NCI-H510A treated with DMSO at 0.1 percent for 48 hours (cell line): Measurements from ENCODE around the gene HES7.
A peak's percentile ranks its signal among the peaks of the same experiment; 100 is the strongest.
"Not testable (repeated sequence)": the region's sequence is repeated elsewhere in the genome, so short reads cannot be mapped to it uniquely, and the experiment has no call there.

Experiments
- DNase-seq: peaks from one replicate; lab custom pipeline; 2025; lab: John Stamatoyannopoulos, UW

The HES7 gene

DNA sequence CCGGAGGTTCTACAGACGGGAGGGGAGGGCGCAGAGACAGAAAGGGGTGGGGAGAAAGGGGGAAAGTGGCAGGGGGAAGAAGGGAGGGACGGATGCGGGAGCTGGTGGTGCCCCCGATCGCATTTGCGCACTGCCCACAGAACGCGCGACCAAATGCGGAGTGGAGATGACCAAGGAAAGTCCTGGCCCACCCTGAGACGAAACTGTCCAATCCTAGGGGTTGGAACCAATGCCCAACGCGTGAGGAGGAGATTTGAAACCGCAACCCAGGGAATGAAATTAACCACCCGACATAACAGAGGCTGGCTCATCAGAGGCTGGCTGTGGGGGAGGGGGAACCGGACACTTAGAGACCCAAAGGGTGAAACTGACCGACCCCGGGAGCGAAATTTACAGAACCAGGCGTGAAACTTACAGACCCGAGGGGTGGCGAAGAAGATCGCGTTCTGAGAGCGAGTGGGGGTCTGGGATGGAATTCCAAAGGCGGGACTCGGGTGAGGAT lies 1.4 kb downstream of the HES7 start:
- DNase-seq: no peak

DNA sequence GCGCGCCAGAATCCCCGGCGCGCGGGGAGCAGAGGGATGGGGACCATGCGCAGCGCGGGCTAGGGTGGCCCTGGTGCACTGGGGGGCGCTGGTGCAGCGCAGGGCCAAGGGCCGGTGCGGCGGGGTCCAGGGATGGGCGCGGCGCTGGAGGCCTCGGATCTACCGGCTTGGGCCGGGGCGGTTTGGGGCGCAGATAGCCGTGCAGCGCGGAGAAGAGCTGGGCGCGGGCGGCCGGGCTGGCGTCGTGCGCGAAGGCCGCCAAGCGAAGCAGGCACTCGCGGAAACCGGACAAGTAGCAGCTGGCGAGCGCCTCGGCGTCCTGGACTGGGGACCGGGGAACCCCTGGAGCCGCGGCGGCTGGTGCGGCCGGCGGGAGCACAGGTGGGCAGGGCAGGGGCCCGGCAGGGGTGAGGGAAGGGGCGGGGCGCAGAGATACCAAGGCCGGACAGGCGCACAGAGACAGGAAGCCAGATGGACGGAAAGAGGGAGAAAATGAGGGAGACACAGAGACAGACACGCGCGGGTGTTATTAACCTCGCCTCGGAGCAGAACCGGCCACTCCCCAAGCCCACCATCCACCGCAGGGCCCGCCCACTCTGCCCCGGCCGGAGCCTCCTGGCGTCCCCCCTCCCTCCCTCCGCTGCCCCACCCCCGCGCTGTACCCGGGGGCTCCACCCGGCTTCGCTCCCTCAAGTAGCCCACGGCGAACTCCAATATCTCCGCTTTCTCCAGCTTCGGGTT lies 2.1 kb downstream of the HES7 start:
- peak; percentile 69 for DNase-seq

DNA sequence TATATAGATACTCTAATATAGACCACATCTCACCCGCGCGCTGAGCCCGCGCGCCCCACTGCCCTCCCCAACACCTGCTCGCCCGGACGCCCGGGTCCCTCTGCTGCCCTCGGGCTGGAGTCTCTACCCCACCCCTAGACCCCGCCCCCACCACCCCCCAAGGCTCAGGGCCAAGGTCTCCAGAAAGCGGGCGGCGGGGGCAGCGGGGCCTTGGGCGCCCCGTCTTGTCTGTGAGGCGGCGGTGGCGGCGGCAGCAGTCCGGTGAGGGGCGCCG lies 2.6 kb downstream of the HES7 start:
- no peak for DNase-seq

DNA sequence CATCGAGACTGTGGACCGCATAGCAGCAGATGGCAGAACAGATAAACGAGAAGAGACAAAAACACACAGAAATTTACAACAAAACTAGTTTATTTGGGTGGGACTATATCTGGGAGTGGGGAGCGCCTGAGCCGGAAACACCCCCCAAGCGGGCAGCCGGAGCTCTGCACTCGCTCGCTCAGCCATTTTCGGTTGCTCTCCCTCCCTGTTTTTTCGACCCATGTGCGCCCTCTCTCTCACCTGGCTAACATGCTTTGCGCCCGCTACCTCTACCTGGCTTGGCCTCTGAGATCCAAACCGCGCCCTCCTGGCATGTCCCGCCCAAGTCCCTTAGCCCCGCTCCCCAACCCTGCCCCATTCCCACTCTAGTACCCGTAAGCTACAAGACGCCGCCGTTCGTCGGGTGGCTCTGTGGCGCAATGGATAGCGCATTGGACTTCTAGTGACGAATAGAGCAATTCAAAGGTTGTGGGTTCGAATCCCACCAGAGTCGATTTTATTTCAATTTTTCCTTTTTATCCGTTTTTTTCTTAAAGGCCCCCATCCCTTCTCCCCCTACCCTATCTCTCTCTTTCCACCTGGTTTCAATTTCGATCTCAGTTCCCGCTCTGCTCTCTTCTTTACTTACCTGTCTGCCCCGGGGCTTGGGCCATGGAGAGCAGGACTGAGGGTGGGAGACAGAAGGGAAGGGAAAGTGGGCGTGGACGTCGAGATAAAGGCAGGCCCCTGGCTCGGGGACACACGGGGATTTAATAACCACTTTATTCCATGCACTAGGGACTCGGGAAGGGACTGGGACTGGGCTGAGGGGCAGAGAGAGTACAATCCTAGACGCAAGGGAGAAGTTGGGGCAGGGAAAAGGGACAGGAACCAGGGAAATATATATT lies 3.1 kb downstream of the HES7 start:
- DNase-seq: peak; percentile 68

DNA sequence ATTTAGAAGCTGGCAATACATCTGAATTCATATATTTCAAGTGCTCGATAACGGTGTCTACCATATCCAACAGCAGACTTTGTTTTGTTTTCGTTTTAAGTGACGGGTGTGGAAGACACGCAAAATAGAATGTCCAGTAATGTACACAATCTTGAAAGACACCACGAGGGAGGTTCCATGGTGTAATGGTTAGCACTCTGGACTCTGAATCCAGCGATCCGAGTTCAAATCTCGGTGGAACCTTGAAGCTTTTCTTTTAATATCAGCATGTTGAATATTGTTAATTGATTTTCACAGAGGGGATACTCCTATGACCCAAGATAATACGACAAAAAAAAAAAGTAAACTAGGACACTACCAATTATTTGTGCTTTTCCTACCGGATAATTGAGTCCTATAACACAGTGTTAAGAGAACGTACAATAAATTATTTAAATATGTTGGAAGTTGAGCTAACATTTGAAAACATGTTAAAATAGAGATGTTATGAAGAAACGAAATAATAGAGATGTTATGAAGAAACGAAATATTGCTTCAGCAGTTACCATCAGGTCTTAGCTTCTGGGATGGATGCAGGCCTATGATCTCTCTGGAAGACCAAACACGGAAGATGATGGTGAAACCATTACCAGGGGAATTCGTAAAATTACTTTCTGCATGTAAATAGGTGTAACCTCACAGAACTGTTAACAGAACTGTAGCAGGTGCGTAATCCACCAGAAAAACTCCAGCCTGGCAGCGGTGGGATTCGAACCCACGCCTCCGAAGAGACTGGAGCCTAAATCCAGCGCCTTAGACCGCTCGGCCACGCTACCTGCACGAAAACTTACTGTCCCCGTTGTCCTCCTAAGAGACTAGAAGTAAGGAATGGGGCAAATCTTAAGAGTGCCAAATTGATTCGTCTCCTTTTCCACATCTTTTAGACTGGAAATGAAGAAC lies 4.1 kb downstream of the HES7 start:
- peak; percentile 97 for DNase-seq

DNA sequence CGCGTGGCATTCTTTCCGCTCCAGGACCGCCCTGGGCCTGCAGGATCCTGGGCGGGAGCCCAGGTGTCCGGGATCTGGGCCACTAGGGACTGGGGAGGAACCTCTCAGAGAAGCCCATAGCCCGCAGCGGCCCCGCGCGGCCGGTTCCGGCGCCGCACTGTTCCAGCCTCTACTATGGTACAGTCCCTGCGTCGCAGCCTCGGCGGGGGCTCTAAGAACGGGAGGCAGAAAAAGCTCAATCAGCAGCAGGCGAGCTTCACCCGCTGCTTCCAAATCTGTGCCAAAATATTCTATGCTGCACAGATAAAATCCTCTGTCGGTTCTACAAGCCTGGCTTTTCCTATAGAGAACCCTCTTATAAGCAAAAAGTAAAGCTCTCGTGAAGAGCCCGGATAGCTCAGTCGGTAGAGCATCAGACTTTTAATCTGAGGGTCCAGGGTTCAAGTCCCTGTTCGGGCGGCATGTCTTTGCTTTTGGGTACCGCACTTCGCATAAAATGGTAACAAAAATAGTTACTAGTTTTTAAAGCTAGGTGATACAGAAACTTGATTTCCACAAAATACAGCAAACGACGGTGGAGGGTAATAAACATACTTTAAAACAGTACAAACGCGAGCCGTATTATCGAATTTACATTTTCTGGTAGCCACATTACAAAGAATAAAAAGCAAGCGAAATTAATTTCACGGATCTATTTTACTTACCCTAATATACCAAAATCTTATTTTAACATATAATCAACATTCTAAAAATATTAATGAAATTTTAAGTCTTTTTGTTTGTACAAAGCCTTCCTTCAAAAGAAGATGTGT lies 4.9 kb downstream of the HES7 start:
- peak; percentile 96 for DNase-seq

DNA sequence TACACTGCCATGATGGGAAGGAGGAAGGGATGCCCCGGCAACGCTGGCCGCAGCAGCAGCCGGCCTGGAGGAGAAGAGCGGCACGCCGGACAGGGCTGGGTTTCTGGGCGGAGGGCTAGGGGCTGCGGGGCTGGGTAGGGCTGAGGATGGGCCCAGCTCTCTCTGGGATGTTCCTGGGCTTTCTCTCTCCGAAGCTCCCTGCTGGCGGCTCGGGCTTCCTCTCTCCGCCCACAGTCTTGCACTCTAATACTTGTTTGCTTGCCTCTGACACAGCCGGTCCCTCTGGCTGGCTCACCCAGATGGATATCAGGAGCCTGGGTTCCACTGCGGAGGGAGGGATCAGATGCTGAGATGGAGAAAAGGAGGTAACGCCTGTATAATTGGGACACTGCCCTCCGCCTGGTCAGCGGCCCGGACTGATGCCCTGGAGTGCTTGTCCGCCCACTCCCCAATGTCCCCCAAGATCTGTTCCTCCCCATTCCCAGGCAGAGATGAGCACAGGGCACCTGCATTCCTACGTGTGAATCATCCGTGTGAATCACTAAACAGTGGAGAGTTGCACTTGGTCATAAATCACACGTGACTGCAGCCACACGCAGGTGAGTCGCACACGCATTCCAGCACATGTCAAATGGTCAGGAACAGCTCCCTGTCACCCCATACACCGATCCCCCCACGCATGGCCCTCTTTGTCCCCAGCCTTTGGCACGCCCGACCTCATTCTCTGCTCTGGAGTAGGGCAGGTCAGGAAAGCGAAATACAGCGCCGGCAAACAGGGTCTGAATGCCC lies 5.7 kb downstream of the HES7 start, which contains the start of gene ALOXE3:
TSS of gene ALOXE3 (minus strand) at position 535 of the 789 bp plus-strand sequence. CDS start at position 11, 524 bp downstream.
- DNase-seq: no peak

DNA sequence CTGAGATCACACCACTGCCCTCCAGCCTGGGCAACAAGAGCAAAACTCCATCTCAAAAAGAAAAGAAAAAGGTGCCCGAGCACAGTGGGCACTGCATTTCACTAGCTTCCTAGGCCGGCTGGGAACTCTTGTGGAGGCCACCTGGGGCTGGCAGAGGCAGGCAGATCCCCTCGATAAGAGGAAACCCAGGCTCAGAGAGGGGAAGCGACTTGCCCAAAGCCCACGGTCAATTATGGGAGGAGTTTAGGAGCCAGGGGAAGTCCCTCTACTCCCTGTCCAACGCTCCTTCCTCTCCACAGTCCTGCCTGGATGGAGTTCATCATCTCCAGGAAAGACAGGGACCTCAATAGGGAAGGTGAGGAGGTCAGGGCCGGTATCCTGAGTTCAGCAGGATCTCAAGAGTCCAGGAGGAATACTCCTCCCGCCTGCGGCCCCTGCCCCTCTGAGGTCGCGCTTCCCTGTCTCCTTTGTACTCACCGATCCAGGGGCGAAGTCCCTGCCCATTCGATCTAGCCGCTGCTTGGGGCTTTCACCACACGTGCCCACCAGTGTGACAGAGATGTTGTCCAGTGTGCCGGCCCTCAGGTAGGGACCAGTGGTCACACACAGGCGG lies 6.4 kb downstream of the HES7 start:
- DNase-seq: no peak

DNA sequence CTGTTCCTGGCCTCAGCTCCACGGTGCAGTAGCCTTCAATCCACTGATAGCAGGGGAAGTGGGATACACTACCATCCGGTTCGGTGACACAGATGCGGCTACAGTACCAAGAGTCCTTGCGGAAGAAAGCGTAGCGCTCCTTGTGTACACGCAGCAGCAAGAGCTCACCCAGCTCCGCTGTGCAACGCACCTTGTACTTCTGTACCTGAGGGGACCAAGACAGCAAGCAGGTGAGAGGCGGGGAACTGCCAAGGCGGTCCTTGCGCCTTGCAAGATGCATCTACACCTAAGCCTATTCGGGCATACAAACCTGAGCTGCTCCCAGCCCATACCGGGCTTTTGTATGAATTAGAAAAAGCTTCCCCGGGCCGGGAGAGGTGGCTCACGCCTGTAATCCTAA lies 7.1 kb downstream of the HES7 start:
- DNase-seq: no peak

DNA sequence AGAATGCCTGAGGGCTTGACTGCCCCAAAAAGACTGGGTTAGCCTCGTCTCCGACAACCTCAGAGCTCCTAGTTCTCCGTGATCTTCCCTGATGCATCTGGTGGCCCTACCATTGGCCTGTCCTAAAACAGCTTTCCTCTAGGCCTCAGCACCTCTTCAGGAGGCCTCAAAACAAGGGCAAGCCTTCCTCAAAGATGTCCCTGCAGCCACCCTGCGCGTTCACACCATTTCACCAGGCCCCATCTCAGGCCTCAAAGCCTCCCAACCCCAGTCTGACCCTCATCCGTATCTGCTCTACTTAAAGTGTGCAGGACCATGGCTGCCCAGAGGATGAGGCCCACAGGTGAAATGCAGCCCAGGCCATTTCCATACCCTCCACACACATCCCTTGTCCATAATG lies 13.0 kb downstream of the HES7 start:
- DNase-seq: no peak

DNA sequence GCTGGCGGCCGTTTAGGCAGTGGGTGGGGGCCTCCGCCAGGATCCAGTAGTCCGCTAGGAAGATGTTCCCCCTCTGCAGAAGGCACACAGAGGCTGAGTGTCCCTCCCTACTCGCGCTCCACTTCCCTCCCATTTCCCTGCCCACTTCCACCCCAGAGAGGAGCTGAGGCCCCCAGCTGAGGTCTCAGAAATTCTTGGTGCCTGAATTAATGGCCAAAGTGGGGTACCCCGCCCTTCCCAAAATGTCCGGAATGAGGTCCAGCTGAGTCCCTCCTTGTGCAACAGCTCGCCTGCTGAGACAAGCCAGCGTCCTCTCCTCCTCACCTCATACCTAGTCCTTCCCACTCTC lies 13.5 kb downstream of the HES7 start:
- DNase-seq: no peak

DNA sequence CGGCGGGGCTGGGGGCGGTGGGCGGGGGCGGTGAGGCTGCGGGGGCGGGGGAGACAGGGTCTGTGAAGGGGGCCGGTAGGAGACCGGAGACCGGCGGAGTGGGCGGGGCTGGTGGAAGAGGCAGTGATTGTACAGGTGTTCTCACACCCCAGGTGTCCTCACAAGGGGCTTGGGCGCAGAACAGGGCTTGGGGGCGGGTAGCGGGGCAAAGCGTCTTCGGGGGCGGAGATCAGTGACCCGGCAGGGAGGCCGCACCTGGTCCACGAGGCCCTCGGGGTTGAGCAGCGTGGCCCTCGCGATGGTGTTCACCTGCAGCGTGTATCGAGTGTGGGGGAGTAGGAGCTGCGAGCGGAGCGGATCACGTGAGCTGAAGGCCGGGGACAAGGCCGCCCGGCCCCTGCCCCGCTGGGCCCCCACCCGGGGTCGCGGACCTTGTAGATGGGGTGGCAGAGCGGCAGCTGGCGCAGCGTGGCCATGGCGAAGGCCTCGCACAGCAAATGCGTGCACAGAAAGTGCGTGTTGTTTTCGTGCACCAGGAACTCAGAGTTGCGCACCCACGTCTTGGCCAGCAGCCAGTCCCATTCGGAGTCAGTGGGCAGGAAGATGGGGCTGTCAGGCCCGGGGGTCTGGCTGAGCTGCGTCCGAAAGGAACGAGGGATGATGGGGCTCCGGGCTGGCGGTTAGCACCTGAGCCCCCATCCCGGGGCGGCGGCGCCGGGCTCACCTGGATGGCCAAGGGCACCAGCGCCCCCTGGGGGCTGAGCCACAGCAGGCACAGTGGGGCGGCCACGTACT lies 14.0 kb downstream of the HES7 start:
- peak; percentile 39 for DNase-seq

DNA sequence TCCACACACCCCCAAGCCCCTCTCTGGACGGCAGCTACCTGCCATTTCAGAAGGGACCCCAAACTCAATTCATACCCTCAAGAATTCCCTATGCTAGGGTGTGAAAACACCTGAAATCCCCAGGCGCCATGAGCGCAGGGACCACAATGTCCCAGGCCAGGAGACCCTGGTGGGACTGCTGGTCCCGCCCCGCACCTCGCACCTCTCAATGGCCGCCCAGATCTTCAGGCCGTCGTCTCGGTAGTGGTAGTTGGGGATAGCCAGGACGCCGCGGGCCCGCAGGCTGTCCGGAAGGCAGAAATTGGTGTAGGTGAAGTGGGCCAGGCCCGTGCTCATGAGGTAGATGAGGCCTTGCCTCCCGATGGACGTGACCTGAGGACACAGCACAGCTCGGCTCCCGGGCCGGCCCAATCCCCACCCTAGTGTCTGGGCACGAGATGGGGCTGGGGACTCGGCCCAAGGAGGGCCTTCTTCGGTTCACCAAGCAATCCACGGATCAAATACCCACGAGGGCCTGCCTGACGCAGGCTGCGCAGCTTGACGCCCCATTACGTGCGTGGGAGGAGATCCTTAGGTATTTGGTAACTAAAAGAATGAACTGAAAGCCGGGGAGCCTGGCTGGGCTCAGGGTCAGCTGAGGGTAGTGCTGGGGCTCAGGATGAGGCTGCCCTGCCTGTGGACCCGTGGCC lies 14.8 kb downstream of the HES7 start:
- DNase-seq: no peak

DNA sequence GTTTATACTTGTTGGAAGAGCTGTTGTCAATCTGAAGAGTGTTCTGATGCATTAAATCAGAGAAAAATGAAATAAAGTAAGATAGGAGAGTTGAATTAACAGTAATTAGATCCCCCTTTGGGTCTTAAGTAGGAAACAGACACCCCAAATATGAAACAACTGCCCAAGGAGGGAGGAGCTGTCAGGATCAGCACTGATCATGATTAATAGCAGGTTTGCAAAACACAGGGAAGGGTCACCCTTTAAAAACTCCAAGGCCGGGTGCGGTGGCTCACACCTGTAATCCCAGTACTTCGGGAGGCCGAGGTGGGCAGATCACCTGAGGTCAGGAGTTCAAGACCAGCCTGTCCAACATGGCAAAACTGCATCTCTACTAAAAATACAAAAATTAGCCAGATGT lies 16.9 kb downstream of the HES7 start:
- DNase-seq: not testable (repeated sequence)

DNA sequence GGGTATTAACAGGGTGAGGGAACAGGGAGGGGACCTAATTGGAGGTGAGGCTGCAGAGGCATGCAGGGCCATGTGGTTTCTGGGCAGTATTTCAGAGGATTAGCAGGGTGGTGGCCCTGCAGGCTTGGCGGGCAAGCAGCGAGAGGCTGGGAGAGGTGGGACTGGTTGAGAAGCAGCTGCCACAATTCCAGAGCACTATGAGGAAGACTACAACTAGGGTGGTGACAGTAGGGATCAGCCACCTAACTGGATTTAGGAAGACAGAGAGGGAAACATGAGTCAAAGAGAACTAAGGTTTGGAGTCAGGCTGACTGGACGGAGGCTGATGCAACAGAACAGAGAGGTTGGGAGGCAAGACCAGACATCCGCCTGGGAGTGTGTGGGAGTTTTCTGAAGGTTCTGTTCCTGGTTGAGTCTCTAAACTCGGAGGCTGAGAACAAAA lies 17.9 kb downstream of the HES7 start:
- no peak for DNase-seq

DNA sequence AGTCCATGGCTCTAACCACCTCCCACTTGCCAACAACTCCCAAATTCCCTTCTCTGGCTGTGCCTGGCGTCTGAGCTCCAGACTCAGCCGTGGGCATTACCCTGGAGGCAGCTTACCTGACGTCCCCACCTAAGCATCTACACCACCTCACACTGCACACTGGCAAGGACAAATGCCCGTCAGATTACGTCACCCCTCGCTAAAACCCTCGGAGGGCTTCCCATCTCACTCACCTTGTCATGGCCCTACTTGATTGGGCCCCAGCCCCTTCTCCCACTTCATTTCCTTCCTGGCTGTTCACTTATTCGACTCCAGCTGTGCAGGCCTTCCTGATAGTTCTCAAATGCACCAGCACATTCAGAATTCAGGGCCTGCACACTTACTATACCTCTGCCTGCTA lies 19.0 kb downstream of the HES7 start:
- no peak for DNase-seq

DNA sequence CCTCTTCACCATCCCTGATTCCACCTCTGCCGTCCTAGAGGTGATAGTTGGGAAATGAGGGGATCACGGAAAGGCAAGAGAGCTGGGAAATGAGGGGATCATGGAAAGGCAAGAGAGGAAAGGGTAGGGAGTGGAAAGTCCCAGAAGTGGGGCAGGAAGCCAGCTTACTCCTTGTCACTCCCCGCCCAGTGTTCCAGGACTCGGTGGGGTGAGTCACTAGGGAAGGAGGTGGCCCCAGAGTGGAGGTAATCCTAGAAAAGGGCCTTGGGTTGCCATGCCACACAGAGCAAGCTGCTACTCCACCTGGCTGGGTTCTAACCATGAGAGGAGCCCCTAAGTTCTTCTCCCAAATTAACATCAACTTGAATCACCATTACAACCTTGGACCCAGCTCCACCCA lies 20.4 kb downstream of the HES7 start:
- DNase-seq: no peak

DNA sequence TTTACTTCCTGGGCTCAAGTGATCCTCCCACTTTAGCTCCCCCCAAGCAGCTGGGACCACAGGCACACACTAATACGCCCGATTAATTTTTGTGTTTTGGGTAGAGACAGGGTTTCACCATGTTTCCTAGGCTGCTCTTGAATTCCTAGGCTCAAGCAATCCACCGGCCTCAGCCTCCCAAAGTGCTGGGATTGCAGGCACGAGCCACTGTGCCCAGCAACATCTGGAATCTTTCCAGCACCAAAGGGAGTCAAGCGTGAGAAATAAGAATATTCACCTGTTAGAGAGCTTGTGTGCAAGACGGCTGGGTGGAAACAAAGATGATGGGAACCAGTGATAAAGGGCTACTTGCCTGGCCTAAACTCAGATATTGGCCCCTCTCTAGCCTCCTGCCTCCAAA lies 22.2 kb downstream of the HES7 start:
- DNase-seq: no peak

DNA sequence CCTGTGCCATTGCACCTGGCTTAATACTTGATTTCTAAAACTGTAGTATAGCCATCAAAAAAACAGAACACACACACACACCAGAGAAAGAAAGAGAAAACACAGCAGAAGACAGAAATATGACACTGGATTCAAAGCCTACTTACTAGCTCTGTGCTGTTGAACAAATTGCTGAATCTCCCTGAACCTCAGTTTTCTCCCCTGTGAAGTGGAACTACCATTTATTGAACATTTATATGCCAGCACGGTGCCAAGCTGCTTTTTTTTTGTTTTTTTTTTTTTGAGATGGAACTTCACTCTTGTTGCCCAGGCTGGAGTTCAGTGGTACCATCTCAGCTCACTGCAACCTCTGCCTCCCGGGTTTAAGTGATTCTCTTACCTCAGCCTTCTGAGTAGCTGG lies 23.1 kb downstream of the HES7 start:
- DNase-seq: no peak
